Neural cell (in vitro differentiated cells): Measurements from ENCODE around the gene INTU. TPM values are rescaled to one million over a fixed set of nuclear protein-coding genes. Genes with fewer than 3 reads are reported as not detected.

Source experiments
- H2AFZ ChIP-seq: fragments of 200-600, 300-800 bp; sonication (generic), shearing (Covaris generic); 2 replicates; pipeline ENCODE4 v1.6.0; 2014; ENCODE audit warnings: low read depth, mild to moderate bottlenecking, antibody characterized with exemption, low read length, moderate library complexity
- H3F3A ChIP-seq: fragments of 200-600 bp; shearing (Covaris generic); 2 replicates; pipeline ENCODE4 v1.6.1; 2016; ENCODE audit warnings: mild to moderate bottlenecking, moderate library complexity, mixed read lengths, antibody characterized with exemption, low read length; ENCODE audit not compliant: insufficient read depth, poor library complexity, severe bottlenecking
- H3K27ac ChIP-seq: fragments of 200-600, 300-800 bp; sonication (generic), shearing (Covaris generic); 2 replicates; pipeline ENCODE4 v1.5.1; 2014; ENCODE audit warnings: mild to moderate bottlenecking, low read length, moderate library complexity
- H3K27me3 ChIP-seq: fragments of 300-800, 200-600 bp; sonication (generic), shearing (Covaris generic); 2 replicates; pipeline ENCODE4 v1.6.0; 2014; ENCODE audit warnings: mild to moderate bottlenecking, low read depth, low read length, moderate library complexity; ENCODE audit not compliant: insufficient read depth
- H3K36me3 ChIP-seq: fragments of 300-800, 200-600 bp; sonication (generic), shearing (Covaris generic); 2 replicates; pipeline ENCODE4 v1.5.1; 2014; ENCODE audit warnings: mild to moderate bottlenecking, antibody characterized with exemption, low read length, moderate library complexity; ENCODE audit not compliant: insufficient read depth
- H3K4me2 ChIP-seq: fragments of 300-800, 200-600 bp; sonication (generic), shearing (Covaris generic); 2 replicates; pipeline ENCODE4 v1.6.0; 2014; ENCODE audit warnings: mild to moderate bottlenecking, low read length
- H3K4me3 ChIP-seq: fragments of 300-800, 200-600 bp; sonication (generic), shearing (Covaris generic); 2 replicates; pipeline ENCODE4 v1.5.1; 2014; ENCODE audit warnings: mild to moderate bottlenecking, low read length, moderate library complexity
- H3K79me2 ChIP-seq: fragments of 200-600 bp; shearing (Covaris generic); replicated peaks from 2 replicates; pipeline ENCODE4 v1.6.0; 2014; ENCODE audit warnings: mild to moderate bottlenecking, low read length, moderate library complexity; ENCODE audit not compliant: insufficient read depth
- H3K9ac ChIP-seq: fragments of 300-800, 200-600 bp; sonication (generic), shearing (Covaris generic); 2 replicates; pipeline ENCODE4 v1.6.1; 2016; ENCODE audit warnings: mild to moderate bottlenecking, low read length, mixed read lengths
- H3K9me2 ChIP-seq: fragments of 200-600 bp; shearing (Covaris generic); 2 replicates; pipeline ENCODE4 v1.6.1; 2016; ENCODE audit warnings: mild to moderate bottlenecking, low read length, mixed read lengths; ENCODE audit not compliant: insufficient read depth
- H3K9me3 ChIP-seq: fragments of 200-600, 300-800 bp; sonication (generic), shearing (Covaris generic); 2 replicates; pipeline ENCODE4 v1.6.1; 2016; ENCODE audit warnings: mild to moderate bottlenecking, mixed run types, low read length, moderate library complexity, mixed read lengths
- H4K20me1 ChIP-seq: fragments of 200-600 bp; shearing (Covaris generic); 2 replicates; pipeline ENCODE4 v1.6.1; 2016; ENCODE audit warnings: mild to moderate bottlenecking, mixed run types; ENCODE audit not compliant: insufficient read depth
- CTCF ChIP-seq: fragments of 450-650 bp; IDR thresholded peaks from 2 replicates; pipeline ENCODE4 v1.5.1; 2014; ENCODE audit warnings: antibody characterized with exemption, mild to moderate bottlenecking, moderate library complexity; ENCODE audit not compliant: poor library complexity, severe bottlenecking
- EP300 ChIP-seq: fragments of 450-650 bp; conservative IDR thresholded peaks from 2 replicates; pipeline ENCODE4 v1.6.1; 2014; ENCODE audit warnings: antibody characterized with exemption, mild to moderate bottlenecking, moderate library complexity; ENCODE audit not compliant: poor library complexity, severe bottlenecking
- EZH2 ChIP-seq: fragments of 200-600, 300-800 bp; shearing (Covaris generic), sonication (generic); IDR thresholded peaks from 2 replicates; pipeline ENCODE4 v1.6.1; 2014; ENCODE audit warnings: antibody characterized with exemption, low read length, borderline replicate concordance, mild to moderate bottlenecking; ENCODE audit not compliant: insufficient read depth, poor library complexity, severe bottlenecking
- MXI1 ChIP-seq: fragments of 450-650 bp; conservative IDR thresholded peaks from 2 replicates; pipeline ENCODE4 v1.6.1; 2014; ENCODE audit warnings: antibody characterized with exemption, mild to moderate bottlenecking; ENCODE audit not compliant: poor library complexity, severe bottlenecking
- POLR2AphosphoS5 ChIP-seq: IDR thresholded peaks from 2 replicates; pipeline ENCODE4 v1.6.1; 2012
- RAD21 ChIP-seq: fragments of 450-650 bp; conservative IDR thresholded peaks from 2 replicates; pipeline ENCODE4 v1.6.1; 2014; ENCODE audit warnings: antibody characterized with exemption, mild to moderate bottlenecking, moderate library complexity
- REST ChIP-seq: IDR thresholded peaks from 2 replicates; pipeline ENCODE4 v1.6.1; 2012; ENCODE audit warnings: borderline replicate concordance
- SMC3 ChIP-seq: fragments of 450-650 bp; conservative IDR thresholded peaks from 2 replicates; pipeline ENCODE4 v1.6.1; 2014; ENCODE audit warnings: antibody characterized with exemption, mild to moderate bottlenecking, moderate library complexity; ENCODE audit not compliant: poor library complexity
- TAF1 ChIP-seq: IDR thresholded peaks from 2 replicates; pipeline ENCODE4 v1.6.1; 2012; ENCODE audit warnings: low read depth
- polyA plus RNA-seq: library from polyadenylated mRNA; depleted of rRNA; stranded (reverse); fragments of >200 nt; gene quantifications from 2 replicates; pipeline ENCODE4 v1.2.3, GENCODE V29; 2014

INTU gene
- polyA plus RNA-seq, 1 donor from 2014 or later = 15.7 TPM

- H3K79me2 ChIP-seq = no peaks in the 10 kb centered on the region
- H3K27ac ChIP-seq = no peak overlapping the region
- no peaks in the 10 kb centered on the region for H3K9me3 ChIP-seq
- no peaks in the 10 kb centered on the region for H3K27me3 ChIP-seq
- no peak overlapping the region for H2AFZ ChIP-seq
- H3K4me3 ChIP-seq = no peak overlapping the region
- TF ChIP-seq REST = no peak
- no peak for TF ChIP-seq POLR2AphosphoS5
- TF ChIP-seq SMC3 = no peak
- no peak for TF ChIP-seq EP300
- no peak for TF ChIP-seq CTCF
- no peak for TF ChIP-seq RAD21
- TF ChIP-seq TAF1 = no peak
- TF ChIP-seq EZH2 = no peak
- no peak for TF ChIP-seq MXI1
- no peaks in the 10 kb centered on the region for H3F3A ChIP-seq
- H4K20me1 ChIP-seq = no peaks in the 10 kb centered on the region
- H3K9me2 ChIP-seq = no peaks in the 10 kb centered on the region
- no peaks in the 10 kb centered on the region for H3K36me3 ChIP-seq
- no peak overlapping the region for H3K9ac ChIP-seq
- no peak overlapping the region for H3K4me2 ChIP-seq
Measured at GRCh38 chr4:127606823-127607222, 25.9 kb upstream of the INTU start.

- Histone ChIP-seq H3K27ac (no peak overlapping the region), H3K36me3 (no peaks in the 10 kb centered on the region), H4K20me1 (no peaks in the 10 kb centered on the region), H3K4me2 (no peak overlapping the region), H3K9me2 (no peaks in the 10 kb centered on the region), H3F3A (no peaks in the 10 kb centered on the region), H3K9me3 (no peaks in the 10 kb centered on the region), H3K79me2 (no peaks in the 10 kb centered on the region), H3K27me3 (no peaks in the 10 kb centered on the region), H2AFZ (no peak overlapping the region), H3K9ac (no peak overlapping the region), H3K4me3 (no peak overlapping the region)
- TF ChIP-seq EP300 = no peak
Measured at GRCh38 chr4:127609484-127609883, 23.3 kb upstream of the INTU start.

GRCh38 chr4:127610488-127610887, 22.3 kb upstream of the INTU start:
- no peaks in the 10 kb centered on the region for H3K27me3 ChIP-seq
- no peaks in the 10 kb centered on the region for H4K20me1 ChIP-seq
- no peaks in the 10 kb centered on the region for H3K9me2 ChIP-seq
- H3K9me3 ChIP-seq = no peaks in the 10 kb centered on the region
- H3K27ac ChIP-seq = no peak overlapping the region
- no peak overlapping the region for H2AFZ ChIP-seq
- TF ChIP-seq POLR2AphosphoS5 = no peak
- no peak for TF ChIP-seq REST
- no peak for TF ChIP-seq EZH2
- no peak for TF ChIP-seq SMC3
- TF ChIP-seq RAD21 = no peak
- no peak for TF ChIP-seq MXI1
- no peak for TF ChIP-seq CTCF
- TF ChIP-seq TAF1 = no peak
- no peak for TF ChIP-seq EP300
- H3K79me2 ChIP-seq = no peaks in the 10 kb centered on the region
- no peak overlapping the region for H3K4me3 ChIP-seq
- H3K4me2 ChIP-seq = no peak overlapping the region
- H3F3A ChIP-seq = no peaks in the 10 kb centered on the region
- H3K36me3 ChIP-seq = no peaks in the 10 kb centered on the region
- no peak overlapping the region for H3K9ac ChIP-seq
